Fibroblast of villous mesenchyme (primary cell): ENCODE results near the gene ITIH2. TPM values are rescaled to one million over a fixed set of nuclear protein-coding genes. Genes with fewer than 3 reads are reported as not detected.
"Not testable (repeated sequence)": the region's sequence is repeated elsewhere in the genome, so short reads cannot be mapped to it uniquely, and the experiment has no call there.

ENCODE experiments used
- DNase-seq: peaks from one replicate; pipeline ENCODE4 v3.0.0-alpha.2; 2010; ENCODE audit warnings: low read depth
- H3K4me3 ChIP-seq: 2 replicates; pipeline ENCODE4 v1.5.1; 2011; ENCODE audit warnings: low read depth, mild to moderate bottlenecking, low read length
- CTCF ChIP-seq: IDR thresholded peaks from 2 replicates; pipeline ENCODE4 v1.5.1; 2012; ENCODE audit warnings: low read depth, mild to moderate bottlenecking, low read length; ENCODE audit not compliant: insufficient read depth
- total RNA-seq: library from RNA; depleted of rRNA; stranded (reverse); fragments of >200 nt; gene quantifications from 2 replicates; pipeline ENCODE4 v1.2.3, GENCODE V29; 2012

The ITIH2 gene
- total RNA-seq, 1 donor: not detected

GRCh38 chr10:7666253-7667023 is 36.7 kb upstream of the ITIH2 start, which contains the start of gene ITIH5:
TSS of gene ITIH5 (minus strand) at chr10:7666966. CDS start at chr10:7666892, 74 bp downstream.
- peak within 1 kb of the TSS; percentile 15 for H3K4me3 ChIP-seq
- no peak for TF ChIP-seq CTCF
- DNase-seq: no peak

- no peak overlapping the region for H3K4me3 ChIP-seq
- no peak for DNase-seq
- TF ChIP-seq CTCF: no peak
Measured at GRCh38 chr10:7667262-7668141, 35.6 kb upstream of the ITIH2 start.

GRCh38 chr10:7670157-7670556 is 33.0 kb upstream of the ITIH2 start:
- TF ChIP-seq CTCF: no peak
- H3K4me3 ChIP-seq: no peak overlapping the region
- no peak for DNase-seq

- H3K4me3 ChIP-seq: no peak overlapping the region
- TF ChIP-seq CTCF: no peak
- no peak for DNase-seq
Measured at GRCh38 chr10:7672341-7673134, 30.6 kb upstream of the ITIH2 start.

GRCh38 chr10:7679256-7679655 is 23.9 kb upstream of the ITIH2 start:
- no peak for TF ChIP-seq CTCF
- no peak overlapping the region for H3K4me3 ChIP-seq
- no peak for DNase-seq

GRCh38 chr10:7680078-7680477 is 23.0 kb upstream of the ITIH2 start:
- H3K4me3 ChIP-seq, DNase-seq: not testable (repeated sequence)
